H1 (cell line): ENCODE measurements around the gene HOMER3. TPM values are rescaled to one million over a fixed set of nuclear protein-coding genes. Genes with fewer than 3 reads are reported as not detected.

ENCODE experiments used
- RFX5 ChIP-seq: IDR thresholded peaks from 2 replicates; pipeline ENCODE4 v1.6.1; 2011; ENCODE audit warnings: low read depth, low read length, improper control_type of control experiment, borderline replicate concordance
- SIN3A ChIP-seq, 2 experiments: IDR thresholded peaks in 1 of 2; conservative IDR thresholded peaks in 1 of 2; 2 replicates each; pipeline ENCODE4 v1.6.1; 2011 to 2012; ENCODE audit warnings: low read length in 2 of 2, improper control_type of control experiment in 1 of 2, low read depth in 1 of 2, mild to moderate bottlenecking in 1 of 2
- polyA plus RNA-seq, 7 experiments: library from polyadenylated mRNA; depleted of rRNA in 3 of 7; stranded (reverse) in 5 of 7; unstranded in 2 of 7; fragments of >200 nt in 5 of 7; fragments of 200-250 nt in 2 of 7; gene quantifications; 1 replicate in 5 of 7; 2 replicates in 1 of 7; 4 replicates in 1 of 7; pipeline versions ENCODE4 v1.2.1 to v1.2.3, GENCODE V29; 2011 to 2013; ENCODE audit warnings: missing spikeins in 2 of 7, mixed read lengths in 2 of 7
- total RNA-seq: library from RNA; stranded (reverse); fragmentation: NEBNext Ultra II Directional; extraction: Animal tissue kit (Norgen Biotek cat#: 25700); gene quantifications from 2 replicates; pipeline ENCODE4 v1.2.1, GENCODE V29; 2021
- TF ChIP-seq, protein P1 (sequence below): IDR thresholded peaks from 2 replicates; pipeline ENCODE4 v1.6.1; 2012; ENCODE audit warnings: low read length, inconsistent platforms

Gene HOMER3
- total and polyA plus RNA-seq, 2 of the 8 experiments (the other 6 are each of a cell fraction or from before 2014, with no cell fraction given), result 28.3 to 41.6 TPM

DNA sequence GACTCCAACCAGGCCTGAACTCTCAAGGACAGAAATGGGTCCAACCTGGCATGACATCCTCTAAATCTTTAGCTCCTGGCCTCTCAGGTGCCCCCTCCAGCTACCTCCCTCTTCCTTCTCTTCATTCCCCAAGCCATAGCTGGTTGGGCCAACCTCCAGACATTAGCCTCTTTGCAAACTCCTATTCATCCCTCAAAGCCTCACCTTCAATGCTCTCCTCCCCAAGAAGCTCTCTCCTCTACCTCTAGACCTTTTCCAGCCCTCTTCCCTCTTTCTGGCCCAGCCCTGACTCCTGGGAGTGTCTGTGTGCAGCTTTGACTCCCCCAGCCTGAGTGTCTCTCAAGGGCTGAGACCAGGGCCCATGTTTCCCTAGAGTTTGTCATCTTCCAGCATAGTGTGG, 5.3 kb upstream of the HOMER3 start (continued):
- TF ChIP-seq, protein P1, sequence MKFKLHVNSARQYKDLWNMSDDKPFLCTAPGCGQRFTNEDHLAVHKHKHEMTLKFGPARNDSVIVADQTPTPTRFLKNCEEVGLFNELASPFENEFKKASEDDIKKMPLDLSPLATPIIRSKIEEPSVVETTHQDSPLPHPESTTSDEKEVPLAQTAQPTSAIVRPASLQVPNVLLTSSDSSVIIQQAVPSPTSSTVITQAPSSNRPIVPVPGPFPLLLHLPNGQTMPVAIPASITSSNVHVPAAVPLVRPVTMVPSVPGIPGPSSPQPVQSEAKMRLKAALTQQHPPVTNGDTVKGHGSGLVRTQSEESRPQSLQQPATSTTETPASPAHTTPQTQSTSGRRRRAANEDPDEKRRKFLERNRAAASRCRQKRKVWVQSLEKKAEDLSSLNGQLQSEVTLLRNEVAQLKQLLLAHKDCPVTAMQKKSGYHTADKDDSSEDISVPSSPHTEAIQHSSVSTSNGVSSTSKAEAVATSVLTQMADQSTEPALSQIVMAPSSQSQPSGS, result no peak
- no peak for TF ChIP-seq RFX5
- no peak for TF ChIP-seq SIN3A (conservative IDR thresholded peaks at IDR 0.05 in 1 of 2, IDR thresholded peaks at IDR 0.05 in 1 of 2; ENCODE audit: low read depth in 1 of 2, low read length in 2 of 2)
